Prostate gland (tissue), 2 donors: Measurements from ENCODE around the gene ERP27. TPM values are rescaled to one million over a fixed set of nuclear protein-coding genes. Genes with fewer than 3 reads are reported as not detected.

Experiments
- DNase-seq: peaks from one replicate; pipeline ENCODE4 v3.0.0-alpha.2; 2019; ENCODE audit warnings: low spot score
- H3K27ac ChIP-seq, 2 donors: fragments of 200-600 bp; sonication (generic); 2 replicates each; pipeline ENCODE4 v1.5.1; 2017 to 2019
- H3K27me3 ChIP-seq: fragments of 200-600 bp; sonication (generic); replicated peaks from 2 replicates; pipeline ENCODE4 v1.5.1; 2019; ENCODE audit not compliant: insufficient read depth
- H3K36me3 ChIP-seq, 2 donors: fragments of 200-600 bp; sonication (generic); 1 replicate in 1 of 2; 2 replicates in 1 of 2; pipeline versions ENCODE4 v1.5.1 to v1.8.1; 2017 to 2019
- H3K4me1 ChIP-seq: fragments of 200-600 bp; sonication (generic); replicated peaks from 2 replicates; pipeline ENCODE4 v1.5.1; 2019
- H3K4me3 ChIP-seq, 2 donors: fragments of 200-600 bp; sonication (generic); 2 replicates each; pipeline ENCODE4 v1.5.1; 2017 to 2019
- H3K9me3 ChIP-seq: fragments of 200-600 bp; sonication (generic); 2 replicates; pipeline ENCODE4 v1.5.1; 2017
- CTCF ChIP-seq, 4 experiments: fragments of 200-600 bp in 2 of 4; fragments of 450-650 bp in 2 of 4; sonication (generic) in 2 of 4; IDR thresholded peaks; 1 replicate in 3 of 4; 2 replicates in 1 of 4; pipeline ENCODE4 v1.5.1; 2016 to 2019; ENCODE audit warnings: antibody characterized with exemption in 4 of 4, mild to moderate bottlenecking in 2 of 4, moderate library complexity in 2 of 4
- POLR2A ChIP-seq: fragments of 450-650 bp; IDR thresholded peaks from one replicate; pipeline ENCODE4 v1.6.1; 2016; ENCODE audit warnings: antibody characterized with exemption, mild to moderate bottlenecking
- POLR2AphosphoS5 ChIP-seq: sonication (generic); formaldehyde crosslinking; IDR thresholded peaks from one replicate; pipeline ENCODE4 v1.6.1; 2017; ENCODE audit warnings: antibody characterized with exemption
- WGBS: methylation state at CpG from one replicate; pipeline ENCODE4 v1.1.5; 2018; 5-methylcytosine and 5-hydroxymethylcytosine counted together
- intact Hi-C: fragments of 100-400 bp; cut with DNase I; formaldehyde crosslinking; loops from one replicate; pipeline ENCODE4 v1.14.2; 2022
- total RNA-seq, 2 donors: library from RNA; depleted of rRNA; stranded (reverse); fragments of >200 nt; gene quantifications; one replicate each; pipeline ENCODE4 v1.1.0, GENCODE V29; 2016

ERP27 gene
- total RNA-seq, 2 donors from 2014 or later, result 0.57 to 2.3 TPM

DNA sequence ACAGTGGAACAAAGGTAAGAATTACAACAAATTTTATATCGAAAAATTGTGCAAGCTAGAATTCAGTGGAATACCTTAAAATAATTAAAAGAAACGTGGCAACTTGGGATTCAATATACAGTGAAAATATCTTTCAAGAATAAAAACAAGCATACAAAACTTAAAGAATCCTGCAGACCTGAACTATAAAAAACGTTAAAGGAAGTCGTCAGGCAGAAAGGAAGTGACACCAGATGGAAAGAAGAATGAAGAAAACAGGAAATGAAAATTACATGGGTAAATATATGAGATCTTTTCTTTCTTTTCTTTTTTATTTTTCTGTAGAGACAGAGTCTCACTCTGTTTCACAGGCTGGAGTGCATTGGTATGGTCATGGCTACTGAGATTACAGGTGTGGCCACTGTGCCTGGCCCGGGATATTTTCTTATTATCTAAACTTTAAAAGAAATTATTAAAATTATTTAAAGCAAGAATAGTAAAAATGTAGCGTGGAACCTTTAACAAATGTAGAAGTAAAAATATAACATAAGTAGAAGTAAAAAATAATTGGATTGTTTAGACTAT lies 57.4 kb downstream of the ERP27 start:
- Histone ChIP-seq H3K4me3 (no peak overlapping the region), H3K4me1 (no peaks in the 10 kb centered on the region), H3K27me3 (no peaks in the 10 kb centered on the region), H3K27ac (no peak overlapping the region), H3K9me3 (no peaks in the 10 kb centered on the region), H3K36me3 (no peaks in the 10 kb centered on the region)
- 84% methylated on average over 6 of the region's 6 CpGs for WGBS
- TF ChIP-seq POLR2AphosphoS5 (no peak), POLR2A (no peak), CTCF (IDR thresholded peaks at IDR 0.05) (no peak)
- intact Hi-C loops, result no loop called here
- no peak for DNase-seq

DNA sequence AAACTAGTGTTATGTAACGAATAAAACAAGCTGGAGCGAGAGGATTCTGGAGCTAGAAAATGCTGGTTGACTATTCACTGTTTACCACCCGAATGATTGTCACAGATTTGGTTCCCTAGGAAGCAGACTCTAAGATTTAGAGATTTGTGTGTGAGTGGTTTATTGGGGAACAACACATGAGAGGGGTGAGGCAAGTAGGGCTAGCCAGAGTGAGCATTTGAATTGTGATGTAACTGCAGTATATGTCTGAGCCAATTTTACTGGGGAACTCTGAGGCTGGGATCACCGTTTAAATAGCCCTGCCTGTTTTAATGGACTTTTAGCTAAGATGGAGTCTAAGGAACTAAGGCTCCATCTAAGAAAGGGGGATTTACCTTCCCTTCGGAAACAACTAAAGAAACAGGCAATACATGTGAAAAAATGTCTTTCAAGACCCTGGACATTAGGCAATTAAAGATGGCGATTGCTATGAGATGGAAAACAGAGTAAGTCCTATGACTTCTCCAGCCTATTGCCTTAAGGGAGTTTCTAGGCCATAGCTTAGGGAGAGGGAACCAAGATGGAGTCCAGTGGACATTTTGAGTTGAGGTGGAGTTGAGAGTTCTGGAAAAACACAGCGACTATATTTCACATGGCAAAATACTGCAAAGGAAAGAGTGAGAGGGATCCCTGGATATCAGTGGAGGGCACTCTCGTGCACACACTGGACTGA lies 59.0 kb downstream of the ERP27 start:
- H3K36me3 ChIP-seq, result no peaks in the 10 kb centered on the region
- no peak for DNase-seq
- WGBS, result 54% methylated on average over 8 of the region's 8 CpGs
- no peak overlapping the region for H3K27ac ChIP-seq
- H3K4me1 ChIP-seq, result no peaks in the 10 kb centered on the region
- intact Hi-C loops, result no loop called here
- H3K4me3 ChIP-seq, result no peak overlapping the region
- H3K9me3 ChIP-seq, result no peaks in the 10 kb centered on the region
- no peaks in the 10 kb centered on the region for H3K27me3 ChIP-seq
- TF ChIP-seq POLR2AphosphoS5 (no peak), CTCF (IDR thresholded peaks at IDR 0.05) (no peak), POLR2A (no peak)

GRCh38 chr12:14878488-14878887 lies 59.8 kb downstream of the ERP27 start:
- WGBS, result 88% methylated on average over 1 of the region's 1 CpG
- Histone ChIP-seq H3K9me3 (no peaks in the 10 kb centered on the region), H3K36me3 (no peaks in the 10 kb centered on the region), H3K27me3 (no peaks in the 10 kb centered on the region), H3K4me3 (no peak overlapping the region), H3K4me1 (no peaks in the 10 kb centered on the region), H3K27ac (no peak overlapping the region)
- intact Hi-C loops, result no loop called here
- TF ChIP-seq POLR2A, result no peak
- no peak for TF ChIP-seq POLR2AphosphoS5
- TF ChIP-seq CTCF (IDR thresholded peaks at IDR 0.05), result no peak
- no peak for DNase-seq

GRCh38 chr12:14876833-14877232 lies 61.5 kb downstream of the ERP27 start:
- no peak overlapping the region for H3K27ac ChIP-seq
- intact Hi-C loops, result no loop called here
- no peak for TF ChIP-seq POLR2A
- no peak for TF ChIP-seq CTCF (IDR thresholded peaks at IDR 0.05)
- TF ChIP-seq POLR2AphosphoS5, result no peak
- H3K36me3 ChIP-seq, result no peaks in the 10 kb centered on the region
- no peaks in the 10 kb centered on the region for H3K4me1 ChIP-seq
- H3K27me3 ChIP-seq, result no peaks in the 10 kb centered on the region
- no peak for DNase-seq
- no peak overlapping the region for H3K4me3 ChIP-seq
- WGBS, result 44% methylated on average over 2 of the region's 2 CpGs
- no peaks in the 10 kb centered on the region for H3K9me3 ChIP-seq

- Histone ChIP-seq H3K36me3 (no peaks in the 10 kb centered on the region), H3K27me3 (no peaks in the 10 kb centered on the region), H3K4me3 (no peak overlapping the region), H3K27ac (no peak overlapping the region), H3K9me3 (no peaks in the 10 kb centered on the region), H3K4me1 (no peaks in the 10 kb centered on the region)
- DNase-seq, result no peak
- intact Hi-C loops, result no loop called here
- 71% methylated on average over 3 of the region's 3 CpGs for WGBS
- TF ChIP-seq POLR2AphosphoS5, result no peak
These were observed 63.5 kb downstream of the ERP27 start for GRCh38 chr12:14874882-14875281.
